HuH-7.5 (cell line): ENCODE data around the gene CENPQ.

Source experiments
- DNase-seq: peaks from one replicate; pipeline ENCODE4 v3.0.0; 2011; ENCODE audit warnings: low spot score

The CENPQ gene

GRCh38 chr6:49504666-49505065, 41.5 kb downstream of the CENPQ start:
- DNase-seq = no peak

GRCh38 chr6:49506569-49507111, 43.5 kb downstream of the CENPQ start:
- no peak for DNase-seq

- DNase-seq = no peak
Observed at GRCh38 chr6:49509342-49509741, 46.2 kb downstream of the CENPQ start.

- DNase-seq = no peak
Observed at GRCh38 chr6:49513153-49513989, 50.2 kb downstream of the CENPQ start.

- DNase-seq = no peak
Observed at GRCh38 chr6:49514571-49515484, 51.7 kb downstream of the CENPQ start.

- no peak for DNase-seq
Observed at GRCh38 chr6:49515485-49516146, 52.4 kb downstream of the CENPQ start.

- DNase-seq = no peak
Observed at GRCh38 chr6:49516147-49516505, 53.0 kb downstream of the CENPQ start.

GRCh38 chr6:49517919-49518318, 54.7 kb downstream of the CENPQ start:
- no peak for DNase-seq

GRCh38 chr6:49519660-49520059, 56.5 kb downstream of the CENPQ start:
- DNase-seq = no peak

- no peak for DNase-seq
Observed at GRCh38 chr6:49522710-49523593, 59.8 kb downstream of the CENPQ start.

GRCh38 chr6:49523901-49524300, 60.7 kb downstream of the CENPQ start:
- DNase-seq = no peak

GRCh38 chr6:49524541-49524940, 61.4 kb downstream of the CENPQ start:
- no peak for DNase-seq

- DNase-seq = no peak
Observed at GRCh38 chr6:49526598-49526997, 63.4 kb downstream of the CENPQ start.

- DNase-seq = no peak
Observed at GRCh38 chr6:49527320-49527719, 64.2 kb downstream of the CENPQ start.

- no peak for DNase-seq
Observed at GRCh38 chr6:49528571-49528970, 65.4 kb downstream of the CENPQ start.

- DNase-seq = no peak
Observed at GRCh38 chr6:49530141-49530776, 67.1 kb downstream of the CENPQ start.

- no peak for DNase-seq
Observed at GRCh38 chr6:49531774-49532569, 68.8 kb downstream of the CENPQ start.

GRCh38 chr6:49535795-49536194, 72.6 kb downstream of the CENPQ start:
- DNase-seq = no peak

- no peak for DNase-seq
Observed at GRCh38 chr6:49539102-49539501, 75.9 kb downstream of the CENPQ start.

GRCh38 chr6:49540614-49541013, 77.4 kb downstream of the CENPQ start:
- no peak for DNase-seq
